ENCODE data around the gene AKAP9. TPM values are rescaled to one million over a fixed set of nuclear protein-coding genes. Genes with fewer than 3 reads are reported as not detected.

Gene AKAP9
- total RNA-seq, 1 donor from 2014 or later, result 66.9 TPM

- H3K27me3 Mint-ChIP-seq (ENCODE audit: unreplicated experiment), result peaks cover 1% of the 10 kb centered on the region
- peaks cover 10% of the 10 kb centered on the region for H3K36me3 Mint-ChIP-seq (ENCODE audit: unreplicated experiment)
- TF ChIP-seq, protein P1, sequence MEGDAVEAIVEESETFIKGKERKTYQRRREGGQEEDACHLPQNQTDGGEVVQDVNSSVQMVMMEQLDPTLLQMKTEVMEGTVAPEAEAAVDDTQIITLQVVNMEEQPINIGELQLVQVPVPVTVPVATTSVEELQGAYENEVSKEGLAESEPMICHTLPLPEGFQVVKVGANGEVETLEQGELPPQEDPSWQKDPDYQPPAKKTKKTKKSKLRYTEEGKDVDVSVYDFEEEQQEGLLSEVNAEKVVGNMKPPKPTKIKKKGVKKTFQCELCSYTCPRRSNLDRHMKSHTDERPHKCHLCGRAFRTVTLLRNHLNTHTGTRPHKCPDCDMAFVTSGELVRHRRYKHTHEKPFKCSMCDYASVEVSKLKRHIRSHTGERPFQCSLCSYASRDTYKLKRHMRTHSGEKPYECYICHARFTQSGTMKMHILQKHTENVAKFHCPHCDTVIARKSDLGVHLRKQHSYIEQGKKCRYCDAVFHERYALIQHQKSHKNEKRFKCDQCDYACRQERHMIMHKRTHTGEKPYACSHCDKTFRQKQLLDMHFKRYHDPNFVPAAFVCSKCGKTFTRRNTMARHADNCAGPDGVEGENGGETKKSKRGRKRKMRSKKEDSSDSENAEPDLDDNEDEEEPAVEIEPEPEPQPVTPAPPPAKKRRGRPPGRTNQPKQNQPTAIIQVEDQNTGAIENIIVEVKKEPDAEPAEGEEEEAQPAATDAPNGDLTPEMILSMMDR (IDR thresholded peaks at IDR 0.05; ENCODE audit: partially characterized antibody, unreplicated experiment), result no peak
- H3K4me1 Mint-ChIP-seq (ENCODE audit: low read depth, unreplicated experiment), result peaks cover 3% of the 10 kb centered on the region
- peaks cover 2% of the 10 kb centered on the region for H3K9me3 Mint-ChIP-seq (ENCODE audit: unreplicated experiment)
- no peak overlapping the region for H3K4me3 Mint-ChIP-seq (ENCODE audit: unreplicated experiment)
- DNase-seq, result no peak
- H3K27ac Mint-ChIP-seq (ENCODE audit: unreplicated experiment), result no peak overlapping the region
These were observed 170.2 kb downstream of the AKAP9 start for GRCh38 chr7:92110857-92111256.

- TF ChIP-seq, protein P1 (IDR thresholded peaks at IDR 0.05; ENCODE audit: partially characterized antibody, unreplicated experiment), result no peak
- Mint-ChIP-seq H3K27ac (ENCODE audit: unreplicated experiment) (peak overlapping the region; percentile 22), H3K36me3 (ENCODE audit: unreplicated experiment) (peaks cover 15% of the 10 kb centered on the region), H3K4me3 (ENCODE audit: unreplicated experiment) (no peak overlapping the region), H3K4me1 (ENCODE audit: low read depth, unreplicated experiment) (peaks cover 10% of the 10 kb centered on the region), H3K9me3 (ENCODE audit: unreplicated experiment) (peaks cover 2% of the 10 kb centered on the region), H3K27me3 (ENCODE audit: unreplicated experiment) (peaks cover 1% of the 10 kb centered on the region)
- DNase-seq, result no peak
These were observed 175.2 kb downstream of the AKAP9 start for GRCh38 chr7:92115821-92116220.

GRCh38 chr7:92116949-92117348 is 176.3 kb downstream of the AKAP9 start:
- Mint-ChIP-seq H3K9me3 (ENCODE audit: unreplicated experiment) (peaks cover 2% of the 10 kb centered on the region), H3K4me3 (ENCODE audit: unreplicated experiment) (no peak overlapping the region), H3K36me3 (ENCODE audit: unreplicated experiment) (peaks cover 22% of the 10 kb centered on the region), H3K4me1 (ENCODE audit: low read depth, unreplicated experiment) (peaks cover 10% of the 10 kb centered on the region), H3K27me3 (ENCODE audit: unreplicated experiment) (peaks cover 1% of the 10 kb centered on the region), H3K27ac (ENCODE audit: unreplicated experiment) (no peak overlapping the region)
- DNase-seq, result no peak
- TF ChIP-seq, protein P1 (IDR thresholded peaks at IDR 0.05; ENCODE audit: partially characterized antibody, unreplicated experiment), result no peak

DNA sequence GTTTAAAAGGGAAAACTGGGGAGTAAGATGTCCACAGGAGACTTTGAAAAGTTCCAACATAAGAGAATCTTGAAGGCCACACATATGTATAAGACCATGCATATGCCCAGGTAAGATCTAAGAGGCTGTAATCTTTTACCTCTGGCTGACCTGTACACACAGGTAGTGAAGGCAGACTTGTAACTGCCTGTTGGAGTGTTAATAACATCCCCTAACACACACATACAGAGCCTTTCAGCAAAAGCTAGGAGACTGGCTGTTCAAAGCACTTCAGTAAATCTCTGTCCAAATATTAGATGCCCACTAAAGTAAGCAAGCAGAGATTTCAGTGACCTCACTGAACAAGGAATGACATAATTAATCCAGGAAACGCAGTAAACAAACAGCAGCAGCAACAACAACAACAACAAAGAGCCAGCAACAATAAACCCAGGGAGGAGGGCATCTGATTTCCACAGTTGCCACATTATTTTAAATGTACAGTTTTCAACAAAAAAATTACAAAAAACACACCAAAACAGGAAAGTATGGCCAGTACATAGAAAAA is 178.6 kb downstream of the AKAP9 start:
- Mint-ChIP-seq H3K27me3 (ENCODE audit: unreplicated experiment) (peaks cover 1% of the 10 kb centered on the region), H3K27ac (ENCODE audit: unreplicated experiment) (no peak overlapping the region), H3K4me3 (ENCODE audit: unreplicated experiment) (no peak overlapping the region), H3K36me3 (ENCODE audit: unreplicated experiment) (peaks cover 31% of the 10 kb centered on the region), H3K4me1 (ENCODE audit: low read depth, unreplicated experiment) (peaks cover 10% of the 10 kb centered on the region), H3K9me3 (ENCODE audit: unreplicated experiment) (peaks cover 2% of the 10 kb centered on the region)
- TF ChIP-seq, protein P1 (IDR thresholded peaks at IDR 0.05; ENCODE audit: partially characterized antibody, unreplicated experiment), result no peak
- DNase-seq, result no peak

- DNase-seq, result no peak
- Mint-ChIP-seq H3K4me3 (ENCODE audit: unreplicated experiment) (no peak overlapping the region), H3K27ac (ENCODE audit: unreplicated experiment) (no peak overlapping the region), H3K9me3 (ENCODE audit: unreplicated experiment) (no peaks in the 10 kb centered on the region), H3K36me3 (ENCODE audit: unreplicated experiment) (peaks cover 16% of the 10 kb centered on the region), H3K4me1 (ENCODE audit: low read depth, unreplicated experiment) (peaks cover 3% of the 10 kb centered on the region), H3K27me3 (ENCODE audit: unreplicated experiment) (no peaks in the 10 kb centered on the region)
- TF ChIP-seq, protein P1 (IDR thresholded peaks at IDR 0.05; ENCODE audit: partially characterized antibody, unreplicated experiment), result no peak
These were observed 181.0 kb downstream of the AKAP9 start for GRCh38 chr7:92121681-92122080.
